8988T (cell line): ENCODE data around the gene CRYBG2.
"Not testable (repeated sequence)": the region's sequence is repeated elsewhere in the genome, so short reads cannot be mapped to it uniquely, and the experiment has no call there.

Experiments
- DNase-seq: peaks from one replicate; pipeline ENCODE4 v3.0.0; 2011

The CRYBG2 gene

DNA sequence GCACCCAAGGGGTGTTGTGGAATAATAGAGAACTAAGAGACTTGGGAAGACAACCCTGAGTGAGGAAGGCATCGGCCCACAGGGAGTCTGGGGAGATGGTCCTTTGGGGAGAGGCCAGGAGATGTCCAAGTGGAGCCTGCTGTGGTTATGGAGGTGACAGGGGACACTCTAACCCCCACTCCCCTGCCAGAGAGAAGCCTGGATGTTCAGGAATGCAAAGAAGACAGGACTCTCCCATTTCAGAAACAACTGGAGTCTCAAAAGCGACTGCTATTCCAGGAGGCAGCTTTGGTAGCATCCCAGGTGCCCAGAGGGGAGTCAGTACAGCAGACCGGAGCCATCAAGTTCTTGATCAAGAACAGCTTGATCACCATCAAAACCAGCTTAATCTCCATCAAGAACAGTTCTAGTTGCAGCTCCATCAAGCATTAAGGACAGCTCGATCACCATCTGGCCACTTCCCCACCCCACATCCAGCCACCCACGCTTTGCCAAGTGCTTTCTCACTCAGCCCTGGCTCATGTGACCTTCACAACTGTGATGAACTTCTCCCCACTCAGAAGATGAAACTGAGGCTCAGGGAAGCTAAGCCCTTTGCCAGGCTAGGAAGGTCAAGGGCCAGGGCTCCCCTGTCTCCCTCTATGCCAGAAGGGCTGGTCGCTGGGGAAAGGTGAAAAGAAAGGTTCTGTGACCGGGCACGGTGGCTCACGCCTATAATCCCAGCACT lies 35.4 kb downstream of the CRYBG2 start:
- no peak for DNase-seq

DNA sequence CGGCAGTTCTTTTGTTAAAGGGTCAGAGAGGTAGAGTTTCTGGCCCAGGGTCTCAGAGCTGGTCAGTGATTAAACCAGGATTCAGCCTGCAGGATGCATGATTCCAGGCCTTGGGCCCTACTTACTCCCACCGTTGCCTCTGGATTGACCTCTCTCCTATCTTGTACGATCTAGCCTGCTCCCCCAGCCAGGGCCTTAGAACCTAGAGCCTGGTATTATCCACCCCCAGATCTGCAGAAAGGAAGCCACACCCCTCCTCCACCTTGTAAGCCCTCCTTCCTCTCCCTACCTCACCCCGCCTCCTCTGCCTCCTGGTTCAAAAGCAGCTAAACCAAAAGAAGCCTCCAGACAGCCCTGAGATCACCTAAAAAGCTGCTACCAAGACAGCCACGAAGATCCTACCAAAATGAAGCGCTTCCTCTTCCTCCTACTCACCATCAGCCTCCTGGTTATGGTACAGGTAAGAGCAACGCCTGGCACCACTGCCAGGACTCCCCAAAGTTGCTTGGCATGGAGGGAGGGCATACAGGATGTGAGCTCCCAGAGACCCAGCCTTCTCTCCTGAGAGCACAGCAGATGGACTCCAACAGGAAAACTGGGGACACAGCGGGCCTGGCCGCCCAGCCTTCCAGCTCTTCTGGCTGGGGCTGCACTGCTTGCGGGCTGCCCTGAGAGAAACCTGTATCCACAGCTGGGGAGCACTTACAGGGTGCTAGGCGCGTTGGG lies 36.2 kb downstream of the CRYBG2 start, which contains the start of gene CD52:
CD52 (plus strand) TSS at position 347 of the 726 bp plus-strand sequence; CDS start at position 407, 60 bp downstream.
- DNase-seq: no peak

- DNase-seq: no peak
Measured at GRCh38 chr1:26317146-26317545, 36.8 kb downstream of the CRYBG2 start.

- DNase-seq: no peak
Measured at GRCh38 chr1:26315874-26316850, 37.8 kb downstream of the CRYBG2 start.

GRCh38 chr1:26314501-26314900 lies 39.4 kb downstream of the CRYBG2 start:
- DNase-seq: no peak

- DNase-seq: not testable (repeated sequence)
Measured at GRCh38 chr1:26307966-26308899, 45.7 kb downstream of the CRYBG2 start.

DNA sequence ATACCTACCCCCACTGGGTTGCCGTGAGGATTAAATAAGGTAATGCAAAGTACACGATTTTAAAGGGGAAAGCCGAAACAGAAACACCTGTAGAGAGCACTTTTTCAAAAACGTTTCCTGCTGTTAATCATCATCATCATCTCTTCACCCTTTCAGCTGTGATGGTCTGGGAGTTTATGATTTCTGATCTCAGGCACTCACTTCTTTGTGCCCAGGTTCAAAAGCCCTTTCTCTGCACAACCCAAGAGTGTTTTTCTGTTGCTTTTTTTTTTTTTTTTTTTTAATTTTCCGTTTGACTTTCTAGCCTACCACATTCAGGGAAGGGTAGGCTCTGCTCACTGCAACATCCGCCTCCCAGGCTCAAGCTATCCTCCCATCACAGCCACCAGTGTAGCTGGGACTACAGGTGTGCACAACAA lies 46.6 kb downstream of the CRYBG2 start:
- DNase-seq: no peak

DNA sequence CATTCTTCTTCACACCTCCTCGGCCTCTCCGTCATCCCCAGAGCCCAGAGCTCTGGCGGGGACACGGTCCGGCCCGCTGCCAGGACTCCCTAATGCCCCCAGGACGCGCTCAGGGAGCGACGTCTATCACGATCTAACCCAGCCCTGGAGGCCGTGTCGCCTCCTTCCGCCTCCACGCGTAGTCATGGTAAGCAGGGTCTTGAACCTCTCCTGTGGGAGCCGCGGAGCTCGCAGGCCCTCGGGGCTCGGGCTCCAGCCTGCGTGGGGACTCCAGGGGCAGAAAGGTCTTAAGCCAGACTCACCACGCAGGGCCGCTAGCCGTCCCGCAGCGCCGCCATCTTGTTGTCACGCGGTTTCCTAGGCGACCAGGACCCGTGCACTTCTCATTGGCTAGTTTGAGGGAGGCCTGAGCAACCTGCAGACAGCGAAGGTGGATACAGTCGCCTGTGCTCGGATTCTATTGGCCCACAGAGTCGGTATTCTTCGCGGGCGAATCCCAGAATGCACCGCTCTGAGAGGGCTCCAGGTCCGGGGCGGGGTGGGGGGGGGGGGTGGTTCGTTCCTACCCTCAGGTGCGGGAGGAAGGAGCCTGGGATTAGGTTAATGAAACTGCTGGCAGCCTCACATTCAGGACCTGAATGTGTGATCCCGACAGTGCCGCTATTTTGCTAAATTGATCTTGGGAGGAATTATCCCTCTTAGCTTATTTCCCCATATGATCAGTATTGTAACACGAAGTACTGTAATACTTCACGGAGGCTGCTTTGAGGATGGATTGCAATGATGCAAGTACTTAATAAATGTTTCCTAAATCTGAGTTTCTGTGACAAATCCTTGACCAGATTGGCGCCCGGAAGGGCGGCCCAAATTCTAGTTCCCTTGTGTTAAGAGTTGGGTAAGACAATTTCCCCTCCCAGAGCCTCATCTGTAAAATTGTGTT lies 47.4 kb downstream of the CRYBG2 start, which contains the start of gene UBXN11:
UBXN11 (minus strand) TSS at position 347 of the 940 bp plus-strand sequence. CDS start 3,753 bp downstream, outside the sequence.
- DNase-seq: peak; percentile 88

DNA sequence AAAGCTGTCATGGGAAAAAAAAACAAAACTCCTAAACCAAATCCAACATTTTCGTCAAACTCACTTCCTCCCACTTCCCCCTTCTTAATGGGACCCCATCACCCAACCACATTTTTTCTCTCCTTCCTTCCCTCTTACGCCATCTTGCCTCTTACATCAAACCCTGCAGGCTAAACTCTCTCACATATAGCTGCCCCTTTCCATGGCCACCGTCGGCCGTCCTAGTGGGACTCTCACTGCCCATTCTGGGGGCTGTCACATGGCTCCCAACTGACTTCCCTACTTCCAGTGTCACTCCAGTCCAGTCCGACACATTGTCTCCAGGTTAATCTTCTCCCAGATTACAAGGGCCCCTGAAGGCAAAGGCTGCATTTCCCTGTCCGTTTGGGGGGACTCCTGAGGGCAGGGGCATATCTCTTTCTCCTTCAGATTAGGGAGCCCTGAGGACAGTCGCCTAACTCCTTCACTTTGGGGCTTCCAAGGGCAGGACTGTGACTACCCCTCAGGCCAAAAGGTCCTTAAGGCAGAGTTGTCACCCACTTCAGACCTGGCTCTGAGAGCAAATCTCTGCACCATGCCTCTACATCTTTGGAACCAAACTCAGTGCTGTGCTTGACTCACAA lies 48.2 kb downstream of the CRYBG2 start:
- DNase-seq: no peak

- peak; percentile 65 for DNase-seq
Measured at GRCh38 chr1:26302733-26303405, 51.1 kb downstream of the CRYBG2 start.

- DNase-seq: no peak
Measured at GRCh38 chr1:26300578-26301275, 53.2 kb downstream of the CRYBG2 start.

DNA sequence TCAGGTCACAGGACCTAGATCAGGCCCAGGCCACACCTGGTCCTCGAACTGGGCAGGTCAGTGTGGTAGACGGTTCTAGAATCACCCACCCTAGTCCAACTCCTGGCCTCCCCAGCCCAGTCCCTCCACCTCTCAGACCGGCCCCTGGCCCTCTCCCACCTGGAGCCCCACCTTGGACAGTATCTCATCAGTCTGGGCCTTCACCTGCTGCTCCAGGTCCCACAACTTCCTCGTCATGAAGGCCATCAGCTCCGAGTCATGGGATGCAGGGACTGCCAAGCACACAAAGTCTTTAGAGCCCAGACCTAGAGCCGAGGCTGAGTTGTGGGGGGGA lies 56.2 kb downstream of the CRYBG2 start:
- no peak for DNase-seq

- no peak for DNase-seq
Measured at GRCh38 chr1:26297057-26297790, 56.7 kb downstream of the CRYBG2 start.

DNA sequence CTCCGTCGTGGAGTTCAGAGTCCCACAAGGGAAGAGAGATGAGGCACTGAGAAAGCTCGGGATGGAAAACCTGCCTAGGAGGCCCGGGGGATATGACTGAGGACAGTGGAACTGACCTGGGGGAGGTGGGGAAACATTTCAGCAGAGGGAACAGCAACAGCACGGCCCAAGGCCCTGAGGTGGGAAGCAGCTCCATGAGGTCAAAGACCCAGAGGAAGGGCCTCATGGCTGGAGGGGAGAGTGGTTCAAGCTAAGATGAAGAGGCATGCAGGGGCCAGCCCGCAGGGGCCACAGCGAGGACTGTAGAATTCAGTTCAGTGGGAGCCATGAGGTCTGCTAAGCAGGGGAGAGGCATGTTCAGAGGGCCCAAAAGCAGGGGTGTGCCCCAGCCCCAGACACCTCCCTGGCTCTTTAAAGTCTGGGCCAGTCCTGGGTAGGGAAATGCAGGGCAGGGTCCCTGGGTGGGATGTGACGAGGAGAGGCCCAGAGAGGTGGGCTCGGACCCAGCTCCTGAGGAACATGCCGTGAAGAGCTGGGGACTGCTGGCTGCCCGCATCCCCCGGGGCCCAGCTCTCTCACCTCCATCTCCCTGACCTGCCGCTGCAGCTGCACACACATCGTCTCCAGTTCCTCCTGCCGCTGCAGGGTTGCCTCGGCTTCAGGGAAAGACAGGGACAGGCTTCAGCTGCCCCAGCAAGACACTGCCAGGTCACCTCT lies 57.4 kb downstream of the CRYBG2 start:
- no peak for DNase-seq

GRCh38 chr1:26295194-26296138 lies 58.5 kb downstream of the CRYBG2 start:
- no peak for DNase-seq

GRCh38 chr1:26293911-26294463 lies 59.9 kb downstream of the CRYBG2 start:
- DNase-seq: no peak
